CD14-positive monocyte (primary cell): ENCODE results near the gene MRPL40. TPM values are rescaled to one million over a fixed set of nuclear protein-coding genes. Genes with fewer than 3 reads are reported as not detected.

Experiments used
- DNase-seq, 3 donors: peaks; one replicate each; pipeline ENCODE4 v3.0.0-alpha.2; 2011 to 2022
- H2AFZ ChIP-seq: 2 replicates; pipeline ENCODE4 v1.6.0; 2012; ENCODE audit warnings: mild to moderate bottlenecking, low read depth, low read length, inconsistent platforms; ENCODE audit not compliant: insufficient read depth, poor library complexity, severe bottlenecking
- H3K27ac ChIP-seq, 2 donors: 1 replicate in 1 of 2; 2 replicates in 1 of 2; pipeline ENCODE4 v1.5.1; 2012 to 2013; ENCODE audit warnings: low read length in 2 of 2, control low read depth in 1 of 2, inconsistent platforms in 1 of 2, low read depth in 1 of 2, mild to moderate bottlenecking in 1 of 2
- H3K27me3 ChIP-seq, 2 donors: one replicate each; pipeline versions ENCODE4 v1.6.0 to v1.6.1; 2011 to 2013; ENCODE audit warnings: low read length in 2 of 2; ENCODE audit not compliant: control insufficient read depth in 2 of 2, insufficient read depth in 2 of 2
- H3K36me3 ChIP-seq, 2 donors: replicated peaks in 1 of 2; 1 replicate in 1 of 2; 2 replicates in 1 of 2; pipeline versions ENCODE4 v1.5.1 to v1.6.1; 2012 to 2013; ENCODE audit warnings: low read length in 2 of 2, control low read depth in 1 of 2, inconsistent platforms in 1 of 2, mild to moderate bottlenecking in 1 of 2; ENCODE audit not compliant: insufficient read depth in 2 of 2, control insufficient read depth in 1 of 2
- H3K4me1 ChIP-seq, 2 donors: 1 replicate in 1 of 2; 2 replicates in 1 of 2; pipeline versions ENCODE4 v1.5.1 to v1.6.1; 2012 to 2013; ENCODE audit warnings: low read length in 2 of 2, control low read depth in 1 of 2, inconsistent platforms in 1 of 2, mild to moderate bottlenecking in 1 of 2, moderate library complexity in 1 of 2; ENCODE audit not compliant: insufficient read depth in 2 of 2, control insufficient read depth in 1 of 2
- H3K4me2 ChIP-seq: replicated peaks from 2 replicates; pipeline ENCODE3; 2012; ENCODE audit warnings: low read length, moderate library complexity, mild to moderate bottlenecking; ENCODE audit not compliant: poor library complexity, severe bottlenecking; ENCODE audit errors: extremely low read depth
- H3K4me3 ChIP-seq, 3 experiments: fragments of 200-600 bp in 1 of 3; sonication (generic) in 1 of 3; replicated peaks in 1 of 3; 1 replicate in 2 of 3; 2 replicates in 1 of 3; pipeline ENCODE4 v1.5.1; 2011 to 2013; ENCODE audit warnings: low read length in 3 of 3, mild to moderate bottlenecking in 3 of 3, control low read depth in 2 of 3, low read depth in 2 of 3, inconsistent platforms in 1 of 3, moderate library complexity in 1 of 3
- H3K79me2 ChIP-seq: 2 replicates; pipeline ENCODE4 v1.6.0; 2012; ENCODE audit warnings: mild to moderate bottlenecking, control low read depth, inconsistent platforms, low read length, moderate library complexity; ENCODE audit not compliant: insufficient read depth
- H3K9ac ChIP-seq: 2 replicates; pipeline ENCODE4 v1.6.0; 2017; ENCODE audit warnings: low read length, mild to moderate bottlenecking; ENCODE audit not compliant: insufficient read depth, poor library complexity, severe bottlenecking
- H3K9me3 ChIP-seq, 2 donors: replicated peaks in 1 of 2; 1 replicate in 1 of 2; 2 replicates in 1 of 2; pipeline versions ENCODE4 v1.5.1 to v1.6.1; 2012 to 2013; ENCODE audit warnings: low read length in 2 of 2, control low read depth in 1 of 2; ENCODE audit not compliant: control insufficient read depth in 1 of 2, insufficient read depth in 1 of 2
- H4K20me1 ChIP-seq: 2 replicates; pipeline ENCODE4 v1.6.0; 2012; ENCODE audit warnings: mild to moderate bottlenecking, low read length, control low read depth, moderate library complexity; ENCODE audit not compliant: insufficient read depth
- H3K27ac Mint-ChIP-seq, 7 donors: one replicate each; pipeline ENCODE4 v1.8.0; 2020; ENCODE audit warnings: mild to moderate bottlenecking in 7 of 7, mixed read lengths in 7 of 7, moderate library complexity in 6 of 7, inconsistent platforms in 2 of 7
- H3K27me3 Mint-ChIP-seq, 3 donors: one replicate each; pipeline ENCODE4 v1.8.0; 2021 to 2022; ENCODE audit warnings: low read depth in 3 of 3, mild to moderate bottlenecking in 3 of 3, mixed read lengths in 3 of 3, moderate library complexity in 3 of 3, inconsistent platforms in 1 of 3
- H3K36me3 Mint-ChIP-seq, 2 donors: one replicate each; pipeline ENCODE4 v1.8.0; 2020; ENCODE audit warnings: mixed read lengths in 2 of 2, inconsistent platforms in 1 of 2, mild to moderate bottlenecking in 1 of 2
- H3K4me1 Mint-ChIP-seq: one replicate; pipeline ENCODE4 v1.8.0; 2020; ENCODE audit warnings: mild to moderate bottlenecking, mixed read lengths
- H3K4me3 Mint-ChIP-seq, 2 donors: one replicate each; pipeline ENCODE4 v1.8.0; 2020; ENCODE audit warnings: mild to moderate bottlenecking in 2 of 2, mixed read lengths in 2 of 2, moderate library complexity in 1 of 2
- H3K9me3 Mint-ChIP-seq, 7 donors: one replicate each; pipeline ENCODE4 v1.8.0; 2020 to 2022; ENCODE audit warnings: mixed read lengths in 7 of 7, mild to moderate bottlenecking in 6 of 7, moderate library complexity in 6 of 7, inconsistent platforms in 2 of 7
- CTCF ChIP-seq: fragments of 200-600 bp; IDR thresholded peaks from one replicate; pipeline ENCODE4 v1.8.0; 2022; ENCODE audit warnings: antibody characterized with exemption, mild to moderate bottlenecking
- WGBS: methylation state at CpG from one replicate; pipeline ENCODE4 v1.1.5; 2013; ENCODE audit warnings: missing lambda C conversion rate; ENCODE audit not compliant: insufficient coverage; 5-methylcytosine and 5-hydroxymethylcytosine counted together
- intact Hi-C, 2 donors: fragments of 100-400 bp; cut with micrococcal nuclease; formaldehyde crosslinking; loops; one replicate each; pipeline versions ENCODE4 v1.15.0 to v1.15.1; 2023
- polyA plus RNA-seq, 3 donors: library from polyadenylated mRNA; depleted of rRNA in 1 of 3; unstranded in 2 of 3; stranded (reverse) in 1 of 3; fragments of 300-500 nt in 2 of 3; fragments of >200 nt in 1 of 3; fragmentation: Illumina TruSeq in 2 of 3; gene quantifications; 1 replicate in 2 of 3; 2 replicates in 1 of 3; pipeline ENCODE4 v1.2.3, GENCODE V29; 2012 to 2021

MRPL40 gene
- polyA plus RNA-seq, 3 donors, result 9.2 to 61.4 (median 48.4) TPM

- Histone ChIP-seq H3K27ac (no peak overlapping the region), H3K4me3 (no peak overlapping the region), H3K4me2 (no peak overlapping the region), H3K9me3 (no peaks in the 10 kb centered on the region), H3K36me3 (peaks cover 94 to 100% of the 10 kb centered on the region in 2 donors), H3K9ac (no peak overlapping the region), H4K20me1 (peaks cover 3% of the 10 kb centered on the region), H2AFZ (no peak overlapping the region), H3K79me2 (no peaks in the 10 kb centered on the region), H3K27me3 (no peaks in the 10 kb centered on the region), H3K4me1 (no peaks in the 10 kb centered on the region)
- Mint-ChIP-seq H3K4me3 (no peak overlapping the region), H3K9me3 (no peaks in the 10 kb centered on the region), H3K36me3 (peaks cover 87 to 95% of the 10 kb centered on the region in 2 donors), H3K27me3 (no peaks in the 10 kb centered on the region), H3K27ac (peak overlapping the region in 2 of 7 donors; percentile 49 to 65), H3K4me1 (no peaks in the 10 kb centered on the region)
- DNase-seq, result no peak
- TF ChIP-seq CTCF, result no peak
- WGBS, result 100% methylated on average over 1 of the region's 2 CpGs
- intact Hi-C loops, result no loop called here
Measured at GRCh38 chr22:19386248-19386647, 46.1 kb upstream of the MRPL40 start.

- no peaks in the 10 kb centered on the region for H3K9me3 Mint-ChIP-seq
Measured at GRCh38 chr22:19387038-19387437, 45.3 kb upstream of the MRPL40 start.

More at GRCh38 chr22:19387038-19387437, 45.3 kb upstream of the MRPL40 start:
- no peak for TF ChIP-seq CTCF
- intact Hi-C loops, result no loop called here
- peaks cover 83 to 95% of the 10 kb centered on the region in 2 donors for H3K36me3 Mint-ChIP-seq
- Histone ChIP-seq H3K4me3 (no peak overlapping the region), H3K4me2 (no peak overlapping the region), H3K27me3 (no peaks in the 10 kb centered on the region), H3K9me3 (no peaks in the 10 kb centered on the region), H3K9ac (no peak overlapping the region), H3K4me1 (no peaks in the 10 kb centered on the region), H4K20me1 (peaks cover 3% of the 10 kb centered on the region), H2AFZ (no peak overlapping the region), H3K79me2 (no peaks in the 10 kb centered on the region), H3K27ac (no peak overlapping the region), H3K36me3 (peaks cover 94 to 99% of the 10 kb centered on the region in 2 donors)
- H3K4me1 Mint-ChIP-seq, result no peaks in the 10 kb centered on the region
- no peak for DNase-seq
- no peaks in the 10 kb centered on the region for H3K27me3 Mint-ChIP-seq
- no peak overlapping the region for H3K27ac Mint-ChIP-seq
- no CpG with 5 or more reads among the region's 2 CpGs for WGBS
- H3K4me3 Mint-ChIP-seq, result no peak overlapping the region
